Glomerular endothelial cell (primary cell): ENCODE data around the gene SPATA31A7. TPM values are rescaled to one million over a fixed set of nuclear protein-coding genes. Genes with fewer than 3 reads are reported as not detected.
"Not testable (repeated sequence)": the region's sequence is repeated elsewhere in the genome, so short reads cannot be mapped to it uniquely, and the experiment has no call there.

ENCODE experiments used
- DNase-seq: peaks from one replicate; pipeline ENCODE4 v3.0.0-alpha.2; 2011; ENCODE audit warnings: low read depth, low spot score; ENCODE audit errors: extremely low read depth
- total RNA-seq: library from RNA; depleted of rRNA; stranded (reverse); fragments of >200 nt; gene quantifications from 2 replicates; pipeline ENCODE4 v1.2.3, GENCODE V29; 2015

Gene SPATA31A7
- not detected in 2 replicates for total RNA-seq

GRCh38 chr9:61189736-61190135, at the start of gene SPATA31A7:
SPATA31A7 (plus strand) TSS chr9:61190036; CDS start chr9:61190065, 29 bp downstream.
- not testable (repeated sequence) for DNase-seq

GRCh38 chr9:61226438-61226837, 36.6 kb downstream of the SPATA31A7 start:
- not testable (repeated sequence) for DNase-seq
